Progenitor cell of endocrine pancreas (in vitro differentiated cells): ENCODE measurements around the gene HAGHL. TPM values are rescaled to one million over a fixed set of nuclear protein-coding genes. Genes with fewer than 3 reads are reported as not detected.

ENCODE experiments used
- DNase-seq: peaks from one replicate; pipeline ENCODE4 v3.0.0; 2021; ENCODE audit warnings: low spot score; ENCODE audit not compliant: unreplicated experiment
- H3K27ac Mint-ChIP-seq: 2 replicates; pipeline ENCODE4 v1.8.0; 2021; ENCODE audit warnings: mild to moderate bottlenecking, moderate library complexity, mixed read lengths
- H3K27me3 Mint-ChIP-seq: 2 replicates; pipeline ENCODE4 v1.8.0; 2021; ENCODE audit warnings: mixed read lengths
- H3K36me3 Mint-ChIP-seq: 2 replicates; pipeline ENCODE4 v1.8.0; 2022; ENCODE audit warnings: mixed read lengths; ENCODE audit not compliant: insufficient read depth
- H3K4me1 Mint-ChIP-seq: 2 replicates; pipeline ENCODE4 v1.8.0; 2021; ENCODE audit warnings: low read depth, mixed read lengths
- H3K4me3 Mint-ChIP-seq: 2 replicates; pipeline ENCODE4 v1.8.0; 2021; ENCODE audit warnings: low read depth, mild to moderate bottlenecking, moderate library complexity, mixed read lengths
- H3K9me3 Mint-ChIP-seq: 2 replicates; pipeline ENCODE4 v1.8.0; 2021; ENCODE audit warnings: low read depth, mixed read lengths
- total RNA-seq: library from RNA; stranded (reverse); gene quantifications from 2 replicates; pipeline ENCODE4 v1.2.1, GENCODE V29; 2021
- TF ChIP-seq, protein P1 (sequence below): fragments of 200-600 bp; sonication (generic); IDR thresholded peaks from one replicate; pipeline ENCODE4 v1.5.0; 2021; ENCODE audit warnings: antibody characterized with exemption, mild to moderate bottlenecking; ENCODE audit not compliant: unreplicated experiment

Gene HAGHL
- total RNA-seq, 1 donor from 2014 or later = 8.1 TPM

DNA sequence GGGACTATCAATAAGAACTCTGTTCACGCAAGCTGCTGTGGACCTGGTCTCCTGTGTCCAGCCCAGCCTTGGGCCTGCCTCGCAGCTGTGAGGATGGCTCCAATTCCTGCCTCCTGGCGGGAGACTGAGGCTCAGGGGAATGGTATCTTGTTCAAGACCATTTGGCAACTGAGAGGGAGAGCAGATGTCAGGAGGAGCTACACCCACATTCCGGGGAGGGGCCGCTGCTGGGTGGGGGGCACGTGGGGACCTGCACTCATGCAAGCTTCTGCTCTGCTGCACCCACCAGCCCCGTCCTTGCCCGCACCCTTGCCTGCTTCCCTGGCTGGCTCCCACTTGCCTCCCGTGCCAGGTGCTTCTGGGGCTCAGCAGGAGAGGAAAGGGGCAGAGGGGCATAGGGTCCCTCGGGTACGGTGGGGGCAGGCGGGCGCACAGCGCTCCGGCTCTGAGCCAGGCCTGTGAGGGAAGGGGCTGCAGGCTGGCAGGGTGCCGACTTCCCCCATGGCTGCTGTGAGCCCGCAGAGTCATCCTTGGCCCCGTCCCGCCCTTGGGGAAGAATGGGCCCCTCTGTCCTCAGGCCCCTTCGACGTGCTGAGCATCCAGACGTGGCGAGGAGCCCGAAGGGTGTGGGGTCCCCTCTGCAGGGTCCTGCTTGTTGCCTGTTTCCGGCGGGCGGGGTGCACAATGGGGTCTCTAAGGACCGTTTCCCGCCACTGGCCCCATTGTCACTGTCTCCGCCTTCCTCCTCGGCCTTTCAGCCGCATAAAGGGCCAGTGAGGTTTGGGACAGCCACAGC, 9.3 kb upstream of the HAGHL start:
- H3K27me3 Mint-ChIP-seq = peaks cover 3% of the 10 kb centered on the region
- no peak overlapping the region for H3K27ac Mint-ChIP-seq
- no peaks in the 10 kb centered on the region for H3K9me3 Mint-ChIP-seq
- no peaks in the 10 kb centered on the region for H3K36me3 Mint-ChIP-seq
- H3K4me1 Mint-ChIP-seq = peaks cover 12% of the 10 kb centered on the region
- no peak overlapping the region for H3K4me3 Mint-ChIP-seq
- no peak for DNase-seq
- TF ChIP-seq, protein P1, sequence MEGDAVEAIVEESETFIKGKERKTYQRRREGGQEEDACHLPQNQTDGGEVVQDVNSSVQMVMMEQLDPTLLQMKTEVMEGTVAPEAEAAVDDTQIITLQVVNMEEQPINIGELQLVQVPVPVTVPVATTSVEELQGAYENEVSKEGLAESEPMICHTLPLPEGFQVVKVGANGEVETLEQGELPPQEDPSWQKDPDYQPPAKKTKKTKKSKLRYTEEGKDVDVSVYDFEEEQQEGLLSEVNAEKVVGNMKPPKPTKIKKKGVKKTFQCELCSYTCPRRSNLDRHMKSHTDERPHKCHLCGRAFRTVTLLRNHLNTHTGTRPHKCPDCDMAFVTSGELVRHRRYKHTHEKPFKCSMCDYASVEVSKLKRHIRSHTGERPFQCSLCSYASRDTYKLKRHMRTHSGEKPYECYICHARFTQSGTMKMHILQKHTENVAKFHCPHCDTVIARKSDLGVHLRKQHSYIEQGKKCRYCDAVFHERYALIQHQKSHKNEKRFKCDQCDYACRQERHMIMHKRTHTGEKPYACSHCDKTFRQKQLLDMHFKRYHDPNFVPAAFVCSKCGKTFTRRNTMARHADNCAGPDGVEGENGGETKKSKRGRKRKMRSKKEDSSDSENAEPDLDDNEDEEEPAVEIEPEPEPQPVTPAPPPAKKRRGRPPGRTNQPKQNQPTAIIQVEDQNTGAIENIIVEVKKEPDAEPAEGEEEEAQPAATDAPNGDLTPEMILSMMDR = no peak

DNA sequence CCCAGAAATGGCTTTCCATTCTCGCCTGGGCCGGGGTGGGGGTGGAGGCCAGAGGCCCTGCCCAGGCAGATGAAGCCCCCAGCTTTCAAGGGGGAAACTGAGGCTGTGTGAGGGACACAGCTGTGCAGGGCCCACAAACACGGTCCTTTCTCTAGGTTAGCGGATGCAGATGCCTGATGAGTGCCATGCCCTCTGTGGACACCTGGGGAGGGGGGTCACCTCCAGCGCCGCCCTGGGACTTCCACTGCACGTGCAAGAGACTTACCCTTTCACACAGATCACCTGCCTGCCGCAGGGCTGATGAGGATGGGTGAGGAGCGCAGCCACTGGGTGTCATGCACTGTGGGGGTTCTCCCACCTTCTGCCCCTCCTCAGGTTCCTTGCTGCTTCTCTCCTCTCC, 8.5 kb upstream of the HAGHL start:
- Mint-ChIP-seq H3K4me3 (no peak overlapping the region), H3K27ac (no peak overlapping the region), H3K9me3 (no peaks in the 10 kb centered on the region), H3K27me3 (no peaks in the 10 kb centered on the region), H3K36me3 (no peaks in the 10 kb centered on the region), H3K4me1 (peaks cover 12% of the 10 kb centered on the region)
- TF ChIP-seq, protein P1 = no peak
- no peak for DNase-seq

- Mint-ChIP-seq H3K36me3 (no peaks in the 10 kb centered on the region), H3K4me1 (peaks cover 12% of the 10 kb centered on the region), H3K4me3 (peak overlapping the region; percentile 37), H3K9me3 (no peaks in the 10 kb centered on the region), H3K27me3 (no peaks in the 10 kb centered on the region), H3K27ac (no peak overlapping the region)
- TF ChIP-seq, protein P1 = no peak
- no peak for DNase-seq
Observed at GRCh38 chr16:718922-719321, 8.0 kb upstream of the HAGHL start.

DNA sequence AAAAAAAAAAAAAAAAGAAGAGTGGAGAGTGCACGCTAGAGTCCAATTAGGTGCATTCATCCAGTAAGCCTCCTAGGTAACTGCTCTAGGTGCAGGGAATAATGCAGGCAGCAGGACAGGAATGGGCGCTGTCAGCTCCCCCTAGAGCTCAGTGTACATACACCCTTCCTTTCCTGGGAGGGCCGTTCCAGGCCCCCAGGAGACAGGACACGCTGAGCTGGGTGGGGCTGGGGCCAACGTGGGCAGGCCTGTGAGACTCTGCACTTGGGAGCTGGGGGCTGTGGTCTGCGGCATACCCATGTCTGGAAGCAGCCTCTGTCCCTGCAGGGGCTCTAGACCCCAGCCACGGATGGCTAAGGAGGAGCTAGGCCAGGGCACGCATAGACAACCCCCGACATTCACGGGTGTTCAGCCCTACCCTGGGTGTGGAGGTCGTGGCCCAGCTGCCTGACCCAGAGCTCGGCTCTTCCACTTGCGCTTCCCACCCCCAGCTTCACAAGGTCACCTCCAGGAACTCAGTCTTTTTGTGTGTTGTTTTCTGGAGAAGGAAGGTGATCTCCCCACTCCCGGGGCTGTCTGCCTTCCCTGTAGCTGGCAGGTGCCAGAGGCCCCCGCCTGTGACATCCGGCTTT, 7.0 kb upstream of the HAGHL start:
- TF ChIP-seq, protein P1 = peak; percentile 31

DNA sequence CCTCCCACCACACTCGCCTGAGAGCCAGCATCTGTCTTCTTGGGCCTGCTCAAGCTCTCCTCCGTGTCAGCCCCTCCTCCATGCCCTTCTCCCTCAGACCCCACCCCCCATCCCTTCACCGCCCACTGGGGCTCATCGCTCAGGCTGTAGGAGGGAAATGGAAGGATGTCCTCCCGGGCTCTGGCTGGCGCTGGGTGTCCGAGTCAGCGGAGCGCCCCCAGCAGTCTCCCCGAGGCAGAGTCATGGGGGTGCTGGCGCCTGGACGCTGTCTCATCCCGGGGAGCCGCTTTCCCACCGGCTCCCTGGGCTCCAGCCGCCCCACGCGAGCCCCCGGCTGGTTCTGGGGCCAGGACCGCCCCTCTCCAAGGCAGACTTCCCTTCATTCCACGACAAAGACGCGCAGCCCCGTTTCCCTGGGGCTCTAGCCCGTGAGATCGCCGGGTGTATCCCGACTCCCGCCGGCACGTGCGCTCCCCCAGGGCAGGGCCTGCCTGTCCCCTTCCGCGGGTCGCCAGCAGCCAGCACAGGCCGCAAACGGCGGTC, 6.4 kb upstream of the HAGHL start:
- Mint-ChIP-seq H3K4me1 (peaks cover 12% of the 10 kb centered on the region), H3K27ac (peak overlapping the region; percentile 90), H3K4me3 (peak overlapping the region; percentile 77), H3K27me3 (peaks cover 5% of the 10 kb centered on the region), H3K36me3 (no peaks in the 10 kb centered on the region), H3K9me3 (no peaks in the 10 kb centered on the region)
- TF ChIP-seq, protein P1 = no peak
- DNase-seq = no peak

More for the DNA sequence above, 7.0 kb upstream of the HAGHL start:
- Mint-ChIP-seq H3K4me3 (peak overlapping the region; percentile 77), H3K27me3 (no peaks in the 10 kb centered on the region), H3K27ac (peak overlapping the region; percentile 90), H3K4me1 (peaks cover 12% of the 10 kb centered on the region), H3K9me3 (no peaks in the 10 kb centered on the region), H3K36me3 (no peaks in the 10 kb centered on the region)
- no peak for DNase-seq
